EH (cell line): Measurements from ENCODE around the gene CD1E.
"Not testable (repeated sequence)": the region's sequence is repeated elsewhere in the genome, so short reads cannot be mapped to it uniquely, and the experiment has no call there.

Source experiments
- DNase-seq: peaks from one replicate; pipeline ENCODE4 v3.0.0-alpha.2; 2015; ENCODE audit warnings: low read depth

Gene CD1E

DNA sequence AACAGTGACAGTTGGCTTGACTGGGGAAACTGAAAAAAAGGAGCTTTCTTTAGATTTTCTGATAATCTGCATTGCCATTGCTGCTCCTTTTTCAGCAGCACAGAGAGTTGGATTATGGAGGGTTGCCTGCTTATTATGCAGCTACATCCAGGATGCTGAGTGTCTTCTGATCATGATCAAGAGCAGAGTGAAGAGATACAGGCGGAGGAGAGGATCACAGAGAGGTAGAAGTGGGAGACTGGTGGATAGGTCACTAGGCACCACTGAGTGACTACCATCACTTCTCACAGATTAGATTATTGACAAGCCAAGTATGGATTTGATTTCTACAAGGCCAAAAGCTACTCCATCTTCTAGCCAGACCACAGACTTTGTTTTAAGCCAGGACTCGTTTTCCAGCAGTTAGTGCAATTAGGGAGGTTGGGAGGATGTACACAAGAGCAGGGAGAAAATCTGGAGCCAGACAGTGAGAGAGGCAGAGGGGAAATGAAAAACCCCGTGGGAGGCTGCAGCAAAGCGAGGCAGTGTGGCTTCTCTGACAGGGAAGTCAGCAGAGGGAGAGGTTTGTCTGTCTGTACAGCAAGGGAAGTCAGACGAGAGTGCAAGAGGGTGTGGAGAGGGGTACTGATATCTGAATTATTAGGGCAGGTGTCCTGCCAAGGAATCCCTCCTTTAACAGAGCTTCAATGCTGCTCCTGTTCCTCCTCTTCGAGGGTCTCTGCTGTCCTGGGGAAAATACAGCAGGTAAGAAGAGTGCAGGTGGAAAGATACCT, at the start of gene CD1E:
TSS of gene CD1E (plus strand) at position 592 of the 773 bp plus-strand sequence. CDS start at position 687, 95 bp downstream.
- no peak for DNase-seq

- DNase-seq: no peak
Measured at GRCh38 chr1:158310623-158311022, 43.1 kb upstream of the CD1E start.

GRCh38 chr1:158311066-158311465, 42.6 kb upstream of the CD1E start:
- no peak for DNase-seq

GRCh38 chr1:158323866-158324265, 29.8 kb upstream of the CD1E start:
- no peak for DNase-seq

DNA sequence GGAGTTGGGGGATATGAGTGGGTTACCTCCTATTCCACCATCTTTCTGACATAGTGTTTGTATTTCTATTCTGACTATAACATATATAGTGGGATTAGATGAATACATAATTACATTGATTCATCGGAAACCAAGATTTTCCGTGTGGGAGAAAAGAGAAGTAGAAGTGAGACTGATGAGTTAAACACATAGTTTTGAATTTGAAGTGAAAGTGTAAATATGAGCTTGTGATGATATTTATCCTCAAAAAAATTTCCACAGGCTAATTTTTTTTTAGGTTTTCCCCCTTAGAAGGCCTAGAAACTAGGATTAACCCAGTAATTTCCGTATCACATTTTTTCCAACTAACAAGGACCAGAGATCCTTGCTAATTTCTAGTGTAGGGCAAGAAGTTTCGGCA, 29.3 kb upstream of the CD1E start:
- DNase-seq: no peak

GRCh38 chr1:158327481-158327880, 26.2 kb upstream of the CD1E start:
- DNase-seq: no peak

- no peak for DNase-seq
Measured at GRCh38 chr1:158328426-158328825, 25.3 kb upstream of the CD1E start.

- DNase-seq: no peak
Measured at GRCh38 chr1:158329300-158329699, 24.4 kb upstream of the CD1E start.

DNA sequence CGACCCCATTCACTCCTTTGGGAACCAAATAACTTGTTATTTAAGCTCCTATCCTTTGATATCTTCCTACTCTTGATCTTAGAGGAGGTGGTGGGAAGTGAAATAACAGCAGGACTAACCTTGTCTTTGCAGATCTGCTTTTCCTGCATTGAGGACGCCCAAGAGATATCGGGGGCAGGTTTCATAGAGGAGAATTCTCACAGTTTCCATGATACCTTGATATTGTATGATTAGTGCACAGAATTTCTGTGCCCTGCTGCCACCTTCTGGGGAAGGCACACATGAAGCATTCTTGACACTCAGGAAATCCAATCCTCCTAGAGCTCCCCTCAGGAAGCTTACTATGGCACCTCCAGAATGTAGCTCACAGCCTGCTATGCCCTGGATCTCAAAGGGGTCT, 24.0 kb upstream of the CD1E start:
- no peak for DNase-seq

DNA sequence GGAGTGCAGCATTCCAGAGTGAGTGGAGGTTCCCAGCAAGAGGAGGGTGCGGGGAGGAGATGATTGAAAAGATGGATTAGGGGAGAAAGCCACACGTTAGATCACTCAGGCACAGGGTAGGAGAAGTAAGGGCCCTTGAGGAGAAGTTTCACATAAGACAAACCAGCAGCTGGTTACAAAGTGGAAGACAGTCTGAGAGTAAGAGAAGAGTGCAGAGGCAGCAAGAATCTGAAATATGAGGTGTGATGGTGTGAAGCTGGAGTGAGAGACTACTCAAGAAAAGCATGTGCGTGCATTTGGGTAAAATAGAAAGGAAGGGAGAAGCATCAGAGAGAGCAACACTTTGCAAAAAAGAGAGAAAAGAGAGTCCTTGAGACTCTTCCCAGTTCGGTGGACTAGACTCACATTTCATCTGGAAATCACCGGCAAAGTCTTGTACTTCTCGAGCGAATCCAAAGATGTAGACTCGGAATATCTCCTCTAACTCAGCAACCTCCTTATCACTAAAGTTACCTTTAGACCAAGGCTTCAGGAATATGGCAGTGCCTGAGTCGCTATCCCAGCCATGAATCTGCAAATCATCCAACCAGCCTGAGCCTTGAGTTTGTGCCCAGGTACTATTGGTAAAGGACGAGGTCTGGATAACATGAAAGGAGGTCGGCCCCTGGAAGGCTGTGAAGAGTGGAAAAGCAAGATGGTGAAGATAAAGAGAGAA, 23.1 kb upstream of the CD1E start:
- no peak for DNase-seq

GRCh38 chr1:158331106-158331425, 22.6 kb upstream of the CD1E start:
- no peak for DNase-seq

GRCh38 chr1:158331481-158332150, 22.1 kb upstream of the CD1E start, which contains the start of gene CD1B:
Gene CD1B, minus strand, starts transcription at chr1:158331531. Its CDS starts 108 bp downstream, at chr1:158331423.
- no peak for DNase-seq

GRCh38 chr1:158333405-158334155, 20.1 kb upstream of the CD1E start:
- no peak for DNase-seq

GRCh38 chr1:158334526-158335212, 19.0 kb upstream of the CD1E start:
- DNase-seq: no peak

DNA sequence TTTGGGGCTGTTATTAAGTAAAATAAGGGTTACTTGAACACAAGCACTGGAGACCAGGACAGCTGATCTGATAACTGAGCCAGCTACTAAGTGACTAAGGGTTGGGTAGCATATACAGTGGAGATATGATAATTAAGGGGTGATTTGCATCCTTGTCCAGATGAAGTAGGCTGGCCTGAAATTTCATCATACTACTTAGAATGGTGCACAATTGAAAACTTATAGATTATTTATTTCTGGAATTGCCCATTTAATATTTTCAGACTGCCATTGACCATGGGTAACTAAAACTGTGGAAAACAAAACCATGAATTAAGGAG, 18.5 kb upstream of the CD1E start:
- DNase-seq: no peak

- not testable (repeated sequence) for DNase-seq
Measured at GRCh38 chr1:158336413-158336812, 17.3 kb upstream of the CD1E start.

GRCh38 chr1:158348946-158349345, 4.7 kb upstream of the CD1E start:
- DNase-seq: not testable (repeated sequence)

DNA sequence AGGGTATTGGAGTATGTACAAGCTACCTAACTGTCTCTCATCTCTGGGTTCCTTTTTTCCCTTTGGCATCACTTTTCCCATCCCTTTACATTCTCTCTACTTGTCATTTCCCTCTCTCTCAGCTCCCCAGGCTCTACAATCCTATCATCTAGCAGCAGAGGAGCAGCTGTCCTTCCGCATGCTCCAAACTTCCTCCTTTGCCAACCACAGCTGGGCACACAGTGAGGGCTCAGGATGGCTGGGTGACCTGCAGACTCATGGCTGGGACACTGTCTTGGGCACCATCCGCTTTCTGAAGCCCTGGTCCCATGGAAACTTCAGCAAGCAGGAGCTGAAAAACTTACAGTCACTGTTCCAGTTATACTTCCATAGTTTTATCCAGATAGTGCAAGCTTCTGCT, 561 bp downstream of the CD1E start:
- no peak for DNase-seq

DNA sequence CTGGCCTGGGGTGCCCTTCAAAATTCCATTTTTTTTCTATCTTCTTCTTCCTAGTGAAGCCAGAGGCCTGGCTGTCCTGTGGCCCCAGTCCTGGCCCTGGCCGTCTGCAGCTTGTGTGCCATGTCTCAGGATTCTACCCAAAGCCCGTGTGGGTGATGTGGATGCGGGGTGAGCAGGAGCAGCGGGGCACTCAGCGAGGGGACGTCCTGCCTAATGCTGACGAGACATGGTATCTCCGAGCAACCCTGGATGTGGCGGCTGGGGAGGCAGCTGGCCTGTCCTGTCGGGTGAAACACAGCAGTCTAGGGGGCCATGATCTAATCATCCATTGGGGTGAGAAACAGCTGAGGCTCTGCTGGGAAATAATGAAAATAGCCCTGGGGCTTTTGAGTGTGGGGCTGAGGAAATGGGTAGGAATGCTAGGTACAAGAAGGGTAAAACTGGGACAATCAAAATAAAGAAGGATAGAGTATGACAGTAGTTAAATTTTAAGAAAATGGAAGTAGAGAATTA, 2.1 kb downstream of the CD1E start:
- no peak for DNase-seq

GRCh38 chr1:158356616-158357015, 2.9 kb downstream of the CD1E start:
- DNase-seq: no peak

DNA sequence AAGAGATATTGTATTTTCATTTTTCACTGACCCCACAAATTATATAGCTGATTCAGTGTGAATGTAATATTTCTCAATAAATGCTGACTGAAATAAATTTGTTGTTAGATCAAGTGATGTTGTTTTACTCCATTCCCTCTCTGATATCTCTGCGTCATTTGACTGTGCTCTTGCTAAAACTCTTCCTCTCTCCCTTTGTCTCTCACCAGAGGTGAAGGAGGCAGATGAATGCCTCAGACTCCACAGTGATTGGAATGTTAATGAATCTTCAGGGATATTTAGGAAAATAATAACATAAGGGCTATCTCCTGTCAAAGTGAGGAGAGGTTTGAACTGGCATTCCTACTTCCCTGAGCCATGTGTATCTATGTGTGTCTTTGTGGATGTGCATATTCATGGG, 3.7 kb downstream of the CD1E start:
- no peak for DNase-seq

- no peak for DNase-seq
Measured at GRCh38 chr1:158362482-158362881, 8.8 kb downstream of the CD1E start.
